Tibial nerve (tissue), 4 donors: ENCODE results near the gene NUP62. TPM values are rescaled to one million over a fixed set of nuclear protein-coding genes. Genes with fewer than 3 reads are reported as not detected.

Experiments used
- DNase-seq, 2 donors: peaks; one replicate each; pipeline ENCODE4 v3.0.0-alpha.2; 2019; ENCODE audit warnings: low spot score in 2 of 2
- H3K27ac ChIP-seq, 4 donors: fragments of 200-600 bp; sonication (generic) in 3 of 4; one replicate each; pipeline ENCODE4 v1.5.1; 2017 to 2019; ENCODE audit warnings: mild to moderate bottlenecking in 1 of 4
- H3K27me3 ChIP-seq, 2 donors: fragments of 200-600 bp; sonication (generic) in 1 of 2; one replicate each; pipeline versions ENCODE4 v1.5.1 to v1.6.0; 2017 to 2019
- H3K36me3 ChIP-seq, 3 donors: fragments of 200-600 bp; sonication (generic); one replicate each; pipeline ENCODE4 v1.5.1; 2018 to 2019
- H3K4me1 ChIP-seq, 4 donors: fragments of 200-600 bp; sonication (generic) in 3 of 4; one replicate each; pipeline ENCODE4 v1.5.1; 2017 to 2019
- H3K4me3 ChIP-seq, 4 donors: fragments of 200-600 bp; sonication (generic) in 3 of 4; one replicate each; pipeline ENCODE4 v1.5.1; 2017 to 2019; ENCODE audit warnings: mild to moderate bottlenecking in 1 of 4, moderate library complexity in 1 of 4
- H3K9me3 ChIP-seq, 4 donors: fragments of 200-600 bp; sonication (generic) in 3 of 4; one replicate each; pipeline ENCODE4 v1.5.1; 2017 to 2019
- EP300 ChIP-seq, 2 donors: sonication (generic); formaldehyde crosslinking; IDR thresholded peaks; one replicate each; pipeline ENCODE4 v1.6.1; 2017; ENCODE audit warnings: antibody characterized with exemption in 2 of 2, mild to moderate bottlenecking in 1 of 2
- POLR2A ChIP-seq, 2 donors: fragments of 450-650 bp; IDR thresholded peaks; one replicate each; pipeline ENCODE4 v1.6.1; 2017; ENCODE audit warnings: antibody characterized with exemption in 2 of 2, mild to moderate bottlenecking in 2 of 2, moderate library complexity in 2 of 2
- WGBS, 2 donors: methylation state at CpG; one replicate each; pipeline ENCODE4 v1.1.5; 2018; 5-methylcytosine and 5-hydroxymethylcytosine counted together
- total RNA-seq, 4 donors: library from RNA; depleted of rRNA; stranded (reverse); fragments of >200 nt; gene quantifications; one replicate each; pipeline ENCODE4 v1.1.0, GENCODE V29; 2016
- TF ChIP-seq, protein P1 (sequence below), 5 experiments: fragments of 200-600 bp in 3 of 5; fragments of 450-650 bp in 2 of 5; sonication (generic) in 3 of 5; IDR thresholded peaks; one replicate each; pipeline ENCODE4 v1.5.1; 2016 to 2019; ENCODE audit warnings: antibody characterized with exemption in 5 of 5, mild to moderate bottlenecking in 3 of 5, moderate library complexity in 2 of 5

The NUP62 gene
- total RNA-seq, 4 donors from 2014 or later = 32.8 to 43.5 (median 38.7) TPM

DNA sequence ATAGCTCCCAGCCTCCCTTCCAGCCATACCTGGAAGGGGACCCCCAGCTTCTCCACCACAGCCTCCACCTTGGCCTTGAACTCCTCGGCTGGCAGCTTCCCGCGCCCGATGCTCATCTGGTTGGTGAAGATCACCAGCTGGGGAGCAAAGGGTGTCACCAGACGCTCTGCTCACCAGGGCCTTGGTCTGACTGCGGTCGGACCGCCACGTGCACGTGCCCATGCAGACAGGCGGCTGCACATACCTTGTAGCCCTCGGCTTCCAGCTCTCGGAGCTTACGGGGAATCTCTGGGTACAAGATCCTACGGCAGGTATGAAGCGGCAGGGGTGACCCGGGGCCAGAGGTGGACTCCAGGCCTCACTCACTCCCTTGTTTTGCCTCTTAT, 65.4 kb downstream of the NUP62 start:
- no peaks in the 10 kb centered on the region for H3K27me3 ChIP-seq
- peaks cover 0 to 56% (median 0%) of the 10 kb centered on the region in 3 donors for H3K36me3 ChIP-seq
- no peak for TF ChIP-seq POLR2A (IDR thresholded peaks at IDR 0.05)
- TF ChIP-seq, protein P1, sequence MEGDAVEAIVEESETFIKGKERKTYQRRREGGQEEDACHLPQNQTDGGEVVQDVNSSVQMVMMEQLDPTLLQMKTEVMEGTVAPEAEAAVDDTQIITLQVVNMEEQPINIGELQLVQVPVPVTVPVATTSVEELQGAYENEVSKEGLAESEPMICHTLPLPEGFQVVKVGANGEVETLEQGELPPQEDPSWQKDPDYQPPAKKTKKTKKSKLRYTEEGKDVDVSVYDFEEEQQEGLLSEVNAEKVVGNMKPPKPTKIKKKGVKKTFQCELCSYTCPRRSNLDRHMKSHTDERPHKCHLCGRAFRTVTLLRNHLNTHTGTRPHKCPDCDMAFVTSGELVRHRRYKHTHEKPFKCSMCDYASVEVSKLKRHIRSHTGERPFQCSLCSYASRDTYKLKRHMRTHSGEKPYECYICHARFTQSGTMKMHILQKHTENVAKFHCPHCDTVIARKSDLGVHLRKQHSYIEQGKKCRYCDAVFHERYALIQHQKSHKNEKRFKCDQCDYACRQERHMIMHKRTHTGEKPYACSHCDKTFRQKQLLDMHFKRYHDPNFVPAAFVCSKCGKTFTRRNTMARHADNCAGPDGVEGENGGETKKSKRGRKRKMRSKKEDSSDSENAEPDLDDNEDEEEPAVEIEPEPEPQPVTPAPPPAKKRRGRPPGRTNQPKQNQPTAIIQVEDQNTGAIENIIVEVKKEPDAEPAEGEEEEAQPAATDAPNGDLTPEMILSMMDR (IDR thresholded peaks at IDR 0.05) = no peak
- no peak for TF ChIP-seq EP300 (IDR thresholded peaks at IDR 0.05)
- 89 to 94% methylated on average over 15 of the region's 17 CpGs for WGBS, 2 donors
- H3K27ac ChIP-seq = no peak overlapping the region
- H3K9me3 ChIP-seq = no peaks in the 10 kb centered on the region
- peaks cover 0 to 84% (median 35%) of the 10 kb centered on the region in 4 donors for H3K4me1 ChIP-seq
- no peak overlapping the region for H3K4me3 ChIP-seq
- DNase-seq = no peak

DNA sequence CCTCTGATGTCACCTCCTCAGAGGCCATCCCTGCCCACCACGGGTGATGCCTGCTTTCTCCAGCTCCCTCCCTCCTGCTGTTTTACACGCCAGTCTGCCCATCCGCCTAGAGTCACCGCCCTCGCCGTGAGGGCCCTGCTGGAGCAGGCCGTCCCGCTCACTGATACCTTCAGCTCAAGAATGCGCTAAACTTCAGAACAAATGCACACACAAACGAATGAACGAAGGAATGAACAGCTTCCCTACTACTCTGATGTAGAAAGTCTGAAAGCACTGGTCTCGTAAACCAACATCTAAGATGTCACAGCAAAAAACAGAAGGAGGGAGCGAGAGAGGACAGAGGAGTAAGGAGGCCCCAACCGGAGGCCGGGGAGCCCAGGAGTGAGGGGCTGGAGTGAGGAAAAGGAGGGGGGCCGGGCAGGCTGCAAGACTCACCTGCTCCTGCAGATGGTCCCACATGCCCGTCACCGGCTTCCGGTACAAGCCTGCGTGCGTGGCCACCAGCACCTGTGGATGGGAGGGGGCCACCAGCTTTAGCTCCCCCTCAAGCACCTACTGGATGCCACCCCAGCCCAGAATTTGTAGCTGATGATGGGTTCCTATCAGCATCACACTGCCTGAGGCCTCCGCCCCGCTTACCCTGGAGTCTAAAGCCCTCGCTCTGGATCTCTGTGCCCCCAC, 65.9 kb downstream of the NUP62 start:
- Histone ChIP-seq H3K27ac (no peak overlapping the region), H3K9me3 (no peaks in the 10 kb centered on the region), H3K4me3 (no peak overlapping the region), H3K36me3 (peaks cover 0 to 62% (median 0%) of the 10 kb centered on the region in 3 donors), H3K27me3 (no peaks in the 10 kb centered on the region), H3K4me1 (peaks cover 0 to 84% (median 29%) of the 10 kb centered on the region in 4 donors)
- 88 to 89% methylated on average over 24 of the region's 24 CpGs for WGBS, 2 donors
- TF ChIP-seq, protein P1 (IDR thresholded peaks at IDR 0.05) = no peak
- TF ChIP-seq POLR2A (IDR thresholded peaks at IDR 0.05) (no peak), EP300 (IDR thresholded peaks at IDR 0.05) (no peak)
- DNase-seq = no peak

DNA sequence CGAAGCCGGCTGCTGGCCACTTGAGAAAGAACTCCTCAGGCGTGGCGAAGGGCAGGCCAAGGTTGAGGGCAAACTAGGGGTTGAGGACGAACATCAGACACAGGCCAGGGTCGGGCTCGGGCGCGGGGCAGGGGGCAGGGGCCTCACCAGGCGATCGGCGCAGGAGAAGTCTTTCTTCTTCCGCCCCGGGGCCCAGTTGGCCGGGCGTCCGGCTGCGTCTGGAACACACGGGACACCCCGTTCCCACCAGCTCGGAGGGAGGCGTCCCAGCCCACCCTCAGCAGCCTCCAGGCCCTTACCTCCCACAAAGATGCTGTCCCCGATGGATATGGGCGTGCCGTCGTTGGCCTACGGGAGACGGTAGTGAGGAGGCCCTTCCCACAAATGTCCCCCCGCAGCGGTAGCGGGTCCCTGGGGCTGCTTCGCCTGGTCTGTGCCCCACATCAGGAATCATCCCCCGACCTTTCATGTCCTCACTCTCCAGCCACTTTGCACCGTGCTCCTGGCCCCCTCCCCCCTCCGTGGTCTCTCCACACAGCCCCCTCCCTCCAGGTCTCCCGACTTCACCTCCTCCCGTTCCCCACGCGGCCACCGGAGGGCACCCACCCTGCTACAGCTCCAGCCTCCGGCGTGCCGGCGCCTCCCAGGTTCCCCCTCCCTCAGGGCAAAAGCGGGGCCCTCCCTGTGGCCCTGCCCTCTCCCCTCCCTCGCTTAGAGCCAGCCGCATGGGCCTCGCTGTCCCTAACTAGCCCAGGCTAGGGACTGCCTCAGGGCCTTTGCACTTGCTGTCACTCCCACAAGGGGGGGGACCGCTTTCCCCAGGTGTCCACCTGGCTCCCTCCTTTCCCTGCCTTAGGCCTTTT, 66.7 kb downstream of the NUP62 start:
- Histone ChIP-seq H3K27ac (peak overlapping the region in 1 of 4 donors; percentile 86), H3K4me1 (peaks cover 0 to 84% (median 26%) of the 10 kb centered on the region in 4 donors), H3K4me3 (no peak overlapping the region), H3K36me3 (peaks cover 0 to 69% (median 4%) of the 10 kb centered on the region in 3 donors), H3K9me3 (no peaks in the 10 kb centered on the region), H3K27me3 (no peaks in the 10 kb centered on the region)
- TF ChIP-seq, protein P1 (IDR thresholded peaks at IDR 0.05) = peak in 1 of 5 experiments; percentile 6
- no peak for TF ChIP-seq EP300 (IDR thresholded peaks at IDR 0.05)
- WGBS, 2 donors = 61 to 68% methylated on average over 45 to 47 of the region's 49 CpGs
- no peak for DNase-seq

DNA sequence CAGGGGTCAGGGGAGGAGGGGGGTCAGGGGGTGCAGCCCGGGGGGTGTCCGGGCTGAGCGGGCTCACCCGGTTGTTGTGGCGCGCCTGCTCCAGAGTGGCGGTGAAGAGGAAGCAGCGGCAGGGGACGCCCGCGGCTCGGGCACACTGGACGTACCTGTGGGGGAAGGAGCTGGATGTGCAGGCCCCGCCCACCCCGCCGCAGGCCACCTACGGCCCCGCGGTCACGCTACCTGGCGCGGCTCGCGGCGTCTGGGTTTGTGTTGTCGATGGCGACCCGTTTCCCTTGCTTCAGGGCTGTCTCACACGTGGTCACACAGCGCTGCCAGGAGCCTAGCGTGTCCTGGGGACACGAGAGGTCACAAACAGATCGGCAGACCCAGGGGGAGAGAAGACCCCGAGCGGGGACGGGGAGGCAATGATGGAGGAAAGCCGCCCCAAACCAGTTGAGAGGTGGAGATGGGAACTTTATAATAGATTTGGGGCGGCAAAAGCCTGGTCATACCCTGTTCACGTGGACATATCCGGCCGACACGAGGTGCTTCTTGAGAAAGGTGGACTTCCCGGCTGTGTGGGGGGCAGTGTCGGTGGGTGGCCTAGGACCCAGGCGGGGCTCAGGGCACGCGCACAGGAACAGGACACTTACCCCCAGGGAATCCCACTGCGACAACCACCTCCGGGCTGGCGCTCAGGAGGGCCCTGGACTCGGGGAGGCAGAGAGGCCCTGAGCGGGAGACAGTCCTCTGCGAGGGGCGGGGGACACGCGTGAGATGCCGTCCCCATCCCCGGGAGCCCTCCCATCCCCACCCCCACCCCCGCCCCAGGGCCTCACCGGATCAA, 67.5 kb downstream of the NUP62 start:
- no peak for TF ChIP-seq POLR2A (IDR thresholded peaks at IDR 0.05)
- TF ChIP-seq, protein P1 (IDR thresholded peaks at IDR 0.05) = no peak
- no peak for TF ChIP-seq EP300 (IDR thresholded peaks at IDR 0.05)
- DNase-seq = no peak
- H3K36me3 ChIP-seq = peaks cover 0 to 78% (median 4%) of the 10 kb centered on the region in 3 donors
- H3K9me3 ChIP-seq = no peaks in the 10 kb centered on the region
- H3K27me3 ChIP-seq = no peaks in the 10 kb centered on the region
- H3K4me3 ChIP-seq = no peak overlapping the region
- H3K4me1 ChIP-seq = peaks cover 0 to 87% (median 26%) of the 10 kb centered on the region in 4 donors
- 78 to 82% methylated on average over 49 to 56 of the region's 60 CpGs for WGBS, 2 donors
- peak overlapping the region; percentile 76 to 86 (median 81) for H3K27ac ChIP-seq
